A549 (cell line): ENCODE results near the gene TMEM30A. TPM values are rescaled to one million over a fixed set of nuclear protein-coding genes. Genes with fewer than 3 reads are reported as not detected.

ENCODE experiments used
- ATAC-seq, 2 experiments: fragments of 200-7000 bp in 1 of 2; fragments of >200 bp in 1 of 2; cut with Nextera tagmentation in 1 of 2; cut with Tn5 transposase in 1 of 2; 3 replicates each; pipeline versions ENCODE4 v1.8.0 to v1.9.1; 2018 to 2020; ENCODE audit warnings: mild to moderate bottlenecking in 1 of 2, moderate library complexity in 1 of 2
- CTCF ChIA-PET: fragments of 300-600 bp; sonication (Branson Sonifier 250); formaldehyde crosslinking; extraction: SDS; loops from one replicate; lab custom pipeline; 2021; ENCODE audit warnings: antibody characterized with exemption, inconsistent platforms; lab: Yijun Ruan, JAX
- POLR2A ChIA-PET: fragments of 350-600 bp; formaldehyde crosslinking; extraction: SDS; loops from one replicate; lab custom pipeline; 2021; ENCODE audit warnings: antibody characterized with exemption, inconsistent platforms; lab: Yijun Ruan, JAX
- DNase-seq, 2 experiments: peaks; one replicate each; pipeline versions ENCODE4 v3.0.0 to v3.0.0-alpha.2; 2011 to 2016; ENCODE audit warnings: low read depth in 1 of 2, low spot score in 1 of 2
- FAIRE-seq: peaks from 2 replicates; lab custom pipeline; 2011; peaks lifted over from hg19 to GRCh38; lab: Jason Lieb, UNC
- H3K27ac ChIP-seq, 2 experiments: fragments of >200 bp; sonication (Bioruptor Twin); formaldehyde crosslinking; 3 replicates each; pipeline ENCODE4 v1.5.1; 2016 to 2017
- H3K4me1 ChIP-seq: fragments of >200 bp; sonication (Bioruptor Twin); formaldehyde crosslinking; 3 replicates; pipeline ENCODE4 v1.6.1; 2016
- H3K4me2 ChIP-seq: fragments of >200 bp; sonication (Bioruptor Twin); formaldehyde crosslinking; 3 replicates; pipeline ENCODE4 v1.6.1; 2016
- H3K4me3 ChIP-seq: fragments of >200 bp; sonication (Bioruptor Twin); formaldehyde crosslinking; 3 replicates; pipeline ENCODE4 v1.5.1; 2016
- H3K9me3 ChIP-seq: fragments of >200 bp; sonication (Bioruptor Twin); formaldehyde crosslinking; 3 replicates; pipeline ENCODE4 v1.6.1; 2016
- BCL3 ChIP-seq: fragments of >200 bp; sonication (Bioruptor Twin); formaldehyde crosslinking; IDR thresholded peaks from 3 replicates; pipeline ENCODE4 v1.6.1; 2016
- BHLHE40 ChIP-seq: IDR thresholded peaks from 2 replicates; pipeline ENCODE4 v1.6.1; 2012; ENCODE audit warnings: low read depth, low read length, inconsistent platforms
- CEBPB ChIP-seq, 2 experiments: fragments of >200 bp in 1 of 2; sonication (Bioruptor Twin) in 1 of 2; formaldehyde crosslinking in 1 of 2; IDR thresholded peaks; 2 replicates each; pipeline ENCODE4 v1.6.1; 2012 to 2016
- CHD4 ChIP-seq: fragments of 200-600 bp; sonication (generic); IDR thresholded peaks from 2 replicates; pipeline ENCODE4 v1.6.1; 2016; ENCODE audit warnings: antibody characterized with exemption, mild to moderate bottlenecking, borderline replicate concordance
- EHF ChIP-seq: fragments of 250-450 bp; sonication (Bioruptor Pico); IDR thresholded peaks from 2 replicates; pipeline ENCODE4 v1.5.0; 2020; ENCODE audit warnings: mild to moderate bottlenecking
- EHMT2 ChIP-seq: fragments of 200-600 bp; sonication (generic); IDR thresholded peaks from 2 replicates; pipeline ENCODE4 v1.6.1; 2016; ENCODE audit warnings: antibody characterized with exemption, low read depth, mild to moderate bottlenecking, moderate library complexity
- FOXS1 ChIP-seq: fragments of 250-450 bp; sonication (Bioruptor Pico); IDR thresholded peaks from 2 replicates; pipeline ENCODE4 v1.5.0; 2020; ENCODE audit warnings: mild to moderate bottlenecking, moderate library complexity
- HDAC2 ChIP-seq: fragments of 200-600 bp; sonication (generic); IDR thresholded peaks from 2 replicates; pipeline ENCODE4 v1.6.1; 2016
- JUN ChIP-seq, 2 experiments: fragments of >200 bp; sonication (Bioruptor Twin); formaldehyde crosslinking; IDR thresholded peaks; 2 replicates in 1 of 2; 3 replicates in 1 of 2; pipeline ENCODE4 v1.6.1; 2016 to 2017
- JUNB ChIP-seq: fragments of >200 bp; sonication (Bioruptor Twin); formaldehyde crosslinking; IDR thresholded peaks from 2 replicates; pipeline ENCODE4 v1.6.1; 2016
- KDM1A ChIP-seq: fragments of 200-600 bp; sonication (generic); IDR thresholded peaks from 2 replicates; pipeline ENCODE4 v1.6.1; 2016; ENCODE audit warnings: low read depth, mild to moderate bottlenecking
- KDM5A ChIP-seq: fragments of 200-600 bp; sonication (generic); IDR thresholded peaks from 2 replicates; pipeline ENCODE4 v1.6.1; 2016; ENCODE audit warnings: antibody characterized with exemption, mild to moderate bottlenecking
- MAZ ChIP-seq: fragments of 150-350 bp; IDR thresholded peaks from 2 replicates; pipeline ENCODE4 v1.6.1; 2014; ENCODE audit warnings: antibody characterized with exemption, low read depth, low read length, borderline replicate concordance
- PHF8 ChIP-seq: fragments of 200-600 bp; sonication (generic); IDR thresholded peaks from 2 replicates; pipeline ENCODE4 v1.6.1; 2016; ENCODE audit warnings: low read depth, mild to moderate bottlenecking, antibody characterized with exemption, moderate library complexity, borderline replicate concordance
- POLR2A ChIP-seq: IDR thresholded peaks from 2 replicates; pipeline ENCODE4 v1.6.1; 2012; ENCODE audit warnings: mild to moderate bottlenecking, low read length
- RCOR1 ChIP-seq: fragments of 150-350 bp; IDR thresholded peaks from 2 replicates; pipeline ENCODE4 v1.6.1; 2014; ENCODE audit warnings: antibody characterized with exemption, low read length, low read depth
- SMC3 ChIP-seq: fragments of >200 bp; sonication (Bioruptor Twin); formaldehyde crosslinking; IDR thresholded peaks from 3 replicates; pipeline ENCODE4 v1.6.1; 2018; ENCODE audit warnings: inconsistent platforms
- SREBF2 ChIP-seq: fragments of 450-650 bp; IDR thresholded peaks from 2 replicates; pipeline ENCODE4 v1.6.1; 2014; ENCODE audit warnings: mild to moderate bottlenecking, moderate library complexity
- WGBS: methylation state at CpG from one replicate; pipeline ENCODE4 v1.1.6; 2017; ENCODE audit errors: missing lambda C conversion rate; 5-methylcytosine and 5-hydroxymethylcytosine counted together
- polyA plus RNA-seq, 4 experiments: library from polyadenylated mRNA; depleted of rRNA in 3 of 4; stranded (reverse); fragments of >200 nt; fragmentation: RNase III in 1 of 4; extraction: RNeasy Plus Mini Kit Qiagen cat#74134 plus additional on column Dnase treatment in 1 of 4; gene quantifications; 2 replicates in 3 of 4; 3 replicates in 1 of 4; pipeline ENCODE4 v1.2.3, GENCODE V29; 2011 to 2017
- TF ChIP-seq, protein P1 (sequence below): IDR thresholded peaks from 2 replicates; pipeline ENCODE4 v1.6.1; 2012; ENCODE audit warnings: low read depth, borderline replicate concordance
- TF ChIP-seq, protein P2 (sequence below): fragments of >200 bp; sonication (Bioruptor Twin); formaldehyde crosslinking; IDR thresholded peaks from 3 replicates; pipeline ENCODE4 v1.5.1; 2016
- TF ChIP-seq, protein P3 (sequence below): fragments of 150-350 bp; IDR thresholded peaks from 2 replicates; pipeline ENCODE4 v1.6.1; 2014; ENCODE audit warnings: low read depth, mild to moderate bottlenecking, low read length
- TF ChIP-seq, protein P4 (sequence below): IDR thresholded peaks from 2 replicates; pipeline ENCODE4 v1.6.1; 2012
- TF ChIP-seq, protein P5 (sequence below): fragments of 200-600 bp; sonication (generic); IDR thresholded peaks from 2 replicates; pipeline ENCODE4 v1.6.1; 2016; ENCODE audit warnings: antibody characterized with exemption, mild to moderate bottlenecking, moderate library complexity

Gene TMEM30A
- polyA plus RNA-seq, 2 of the 4 experiments (the other 2 are of a cell fraction) = 65.1 to 75.5 TPM

GRCh38 chr6:75243333-75244062, 41.1 kb downstream of the TMEM30A start, which contains the start of gene COX7A2 (continued):
- peak; percentile 79; the same call in 2 of the 3 replicates for TF ChIP-seq BCL3
- TF ChIP-seq, protein P1, sequence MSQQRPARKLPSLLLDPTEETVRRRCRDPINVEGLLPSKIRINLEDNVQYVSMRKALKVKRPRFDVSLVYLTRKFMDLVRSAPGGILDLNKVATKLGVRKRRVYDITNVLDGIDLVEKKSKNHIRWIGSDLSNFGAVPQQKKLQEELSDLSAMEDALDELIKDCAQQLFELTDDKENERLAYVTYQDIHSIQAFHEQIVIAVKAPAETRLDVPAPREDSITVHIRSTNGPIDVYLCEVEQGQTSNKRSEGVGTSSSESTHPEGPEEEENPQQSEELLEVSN = 0 out of 2 replicates have a peak, but pooled peaks have one; percentile 20

GRCh38 chr6:75236630-75237029, 48.0 kb downstream of the TMEM30A start:
- Histone ChIP-seq H3K27ac (no peak overlapping the region), H3K9me3 (no peaks in the 10 kb centered on the region), H3K4me3 (no peak overlapping the region), H3K4me1 (no peaks in the 10 kb centered on the region; the same call in 2 of the 3 replicates), H3K4me2 (no peak overlapping the region)
- POLR2A ChIA-PET = no interaction called here
- 96% methylated on average over 4 of the region's 4 CpGs for WGBS
- CTCF ChIA-PET = no interaction called here
- TF ChIP-seq JUN (IDR thresholded peaks at IDR 0.05) (no peak), HDAC2 (no peak), PHF8 (no peak), FOXS1 (no peak), POLR2A (no peak), CEBPB (IDR thresholded peaks at IDR 0.05) (no peak), KDM1A (no peak), KDM5A (no peak), EHF (CRISPR knock-in tag) (no peak), BHLHE40 (no peak), SREBF2 (no peak), MAZ (no peak), CHD4 (no peak)
- TF ChIP-seq, protein P2, sequence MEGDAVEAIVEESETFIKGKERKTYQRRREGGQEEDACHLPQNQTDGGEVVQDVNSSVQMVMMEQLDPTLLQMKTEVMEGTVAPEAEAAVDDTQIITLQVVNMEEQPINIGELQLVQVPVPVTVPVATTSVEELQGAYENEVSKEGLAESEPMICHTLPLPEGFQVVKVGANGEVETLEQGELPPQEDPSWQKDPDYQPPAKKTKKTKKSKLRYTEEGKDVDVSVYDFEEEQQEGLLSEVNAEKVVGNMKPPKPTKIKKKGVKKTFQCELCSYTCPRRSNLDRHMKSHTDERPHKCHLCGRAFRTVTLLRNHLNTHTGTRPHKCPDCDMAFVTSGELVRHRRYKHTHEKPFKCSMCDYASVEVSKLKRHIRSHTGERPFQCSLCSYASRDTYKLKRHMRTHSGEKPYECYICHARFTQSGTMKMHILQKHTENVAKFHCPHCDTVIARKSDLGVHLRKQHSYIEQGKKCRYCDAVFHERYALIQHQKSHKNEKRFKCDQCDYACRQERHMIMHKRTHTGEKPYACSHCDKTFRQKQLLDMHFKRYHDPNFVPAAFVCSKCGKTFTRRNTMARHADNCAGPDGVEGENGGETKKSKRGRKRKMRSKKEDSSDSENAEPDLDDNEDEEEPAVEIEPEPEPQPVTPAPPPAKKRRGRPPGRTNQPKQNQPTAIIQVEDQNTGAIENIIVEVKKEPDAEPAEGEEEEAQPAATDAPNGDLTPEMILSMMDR = no peak
- TF ChIP-seq, protein P1 = no peak
- TF ChIP-seq, protein P3, sequence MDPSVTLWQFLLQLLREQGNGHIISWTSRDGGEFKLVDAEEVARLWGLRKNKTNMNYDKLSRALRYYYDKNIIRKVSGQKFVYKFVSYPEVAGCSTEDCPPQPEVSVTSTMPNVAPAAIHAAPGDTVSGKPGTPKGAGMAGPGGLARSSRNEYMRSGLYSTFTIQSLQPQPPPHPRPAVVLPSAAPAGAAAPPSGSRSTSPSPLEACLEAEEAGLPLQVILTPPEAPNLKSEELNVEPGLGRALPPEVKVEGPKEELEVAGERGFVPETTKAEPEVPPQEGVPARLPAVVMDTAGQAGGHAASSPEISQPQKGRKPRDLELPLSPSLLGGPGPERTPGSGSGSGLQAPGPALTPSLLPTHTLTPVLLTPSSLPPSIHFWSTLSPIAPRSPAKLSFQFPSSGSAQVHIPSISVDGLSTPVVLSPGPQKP = no peak
- TF ChIP-seq, protein P4, sequence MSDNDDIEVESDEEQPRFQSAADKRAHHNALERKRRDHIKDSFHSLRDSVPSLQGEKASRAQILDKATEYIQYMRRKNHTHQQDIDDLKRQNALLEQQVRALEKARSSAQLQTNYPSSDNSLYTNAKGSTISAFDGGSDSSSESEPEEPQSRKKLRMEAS = no peak
- DNase-seq = no peak
- ATAC-seq = no peak
- no peak for FAIRE-seq

- H3K4me2 ChIP-seq = no peak overlapping the region
- H3K9me3 ChIP-seq = no peaks in the 10 kb centered on the region
- no peak for FAIRE-seq
- no peak for DNase-seq
- no peak for ATAC-seq
- 85% methylated on average over 2 of the region's 2 CpGs for WGBS
- ChIA-PET POLR2A (no interaction called here), CTCF (interaction anchor here (1.0 to 1.3 kb wide), 2 partner anchors 27 to 1502 kb away, joined by 3 to 4 read pairs; no protein-coding TSS in a partner anchor)
- TF ChIP-seq KDM1A (no peak), PHF8 (no peak), JUNB (no peak), RCOR1 (no peak), CEBPB (IDR thresholded peaks at IDR 0.05) (no peak), SMC3 (no peak), EHMT2 (no peak)
- TF ChIP-seq, protein P5, sequence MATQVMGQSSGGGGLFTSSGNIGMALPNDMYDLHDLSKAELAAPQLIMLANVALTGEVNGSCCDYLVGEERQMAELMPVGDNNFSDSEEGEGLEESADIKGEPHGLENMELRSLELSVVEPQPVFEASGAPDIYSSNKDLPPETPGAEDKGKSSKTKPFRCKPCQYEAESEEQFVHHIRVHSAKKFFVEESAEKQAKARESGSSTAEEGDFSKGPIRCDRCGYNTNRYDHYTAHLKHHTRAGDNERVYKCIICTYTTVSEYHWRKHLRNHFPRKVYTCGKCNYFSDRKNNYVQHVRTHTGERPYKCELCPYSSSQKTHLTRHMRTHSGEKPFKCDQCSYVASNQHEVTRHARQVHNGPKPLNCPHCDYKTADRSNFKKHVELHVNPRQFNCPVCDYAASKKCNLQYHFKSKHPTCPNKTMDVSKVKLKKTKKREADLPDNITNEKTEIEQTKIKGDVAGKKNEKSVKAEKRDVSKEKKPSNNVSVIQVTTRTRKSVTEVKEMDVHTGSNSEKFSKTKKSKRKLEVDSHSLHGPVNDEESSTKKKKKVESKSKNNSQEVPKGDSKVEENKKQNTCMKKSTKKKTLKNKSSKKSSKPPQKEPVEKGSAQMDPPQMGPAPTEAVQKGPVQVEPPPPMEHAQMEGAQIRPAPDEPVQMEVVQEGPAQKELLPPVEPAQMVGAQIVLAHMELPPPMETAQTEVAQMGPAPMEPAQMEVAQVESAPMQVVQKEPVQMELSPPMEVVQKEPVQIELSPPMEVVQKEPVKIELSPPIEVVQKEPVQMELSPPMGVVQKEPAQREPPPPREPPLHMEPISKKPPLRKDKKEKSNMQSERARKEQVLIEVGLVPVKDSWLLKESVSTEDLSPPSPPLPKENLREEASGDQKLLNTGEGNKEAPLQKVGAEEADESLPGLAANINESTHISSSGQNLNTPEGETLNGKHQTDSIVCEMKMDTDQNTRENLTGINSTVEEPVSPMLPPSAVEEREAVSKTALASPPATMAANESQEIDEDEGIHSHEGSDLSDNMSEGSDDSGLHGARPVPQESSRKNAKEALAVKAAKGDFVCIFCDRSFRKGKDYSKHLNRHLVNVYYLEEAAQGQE = no peak
- no peak overlapping the region for H3K4me3 ChIP-seq
- no peaks in the 10 kb centered on the region for H3K4me1 ChIP-seq
- H3K27ac ChIP-seq = no peak overlapping the region
These were observed 49.3 kb downstream of the TMEM30A start for GRCh38 chr6:75235271-75235670.
